ENCODE measurements around the gene TRMT10C.
"Not testable (repeated sequence)": the region's sequence is repeated elsewhere in the genome, so short reads cannot be mapped to it uniquely, and the experiment has no call there.

Gene TRMT10C

GRCh38 chr3:101542957-101543356 is 18.7 kb upstream of the TRMT10C start:
- DNase-seq = no peak
- no peaks in the 10 kb centered on the region for H3K36me3 Mint-ChIP-seq (ENCODE audit: low read depth)
- H3K27ac Mint-ChIP-seq = no peak overlapping the region
- no peak for TF ChIP-seq CTCF (IDR thresholded peaks at IDR 0.05)
- peaks cover 23% of the 10 kb centered on the region for H3K27me3 Mint-ChIP-seq (ENCODE audit: low read depth, poor library complexity)
- H3K4me3 Mint-ChIP-seq = no peak overlapping the region
- H3K4me1 Mint-ChIP-seq = no peaks in the 10 kb centered on the region
- peaks cover 11% of the 10 kb centered on the region for H3K9me3 Mint-ChIP-seq

GRCh38 chr3:101544161-101544850 is 17.4 kb upstream of the TRMT10C start:
- H3K4me1 Mint-ChIP-seq = no peaks in the 10 kb centered on the region

GRCh38 chr3:101548527-101549105 is 13.1 kb upstream of the TRMT10C start:
- Mint-ChIP-seq H3K9me3 (peaks cover 22% of the 10 kb centered on the region), H3K27ac (no peak overlapping the region), H3K4me3 (no peak overlapping the region), H3K4me1 (no peaks in the 10 kb centered on the region), H3K27me3 (ENCODE audit: low read depth, poor library complexity) (peaks cover 9% of the 10 kb centered on the region), H3K36me3 (ENCODE audit: low read depth) (no peaks in the 10 kb centered on the region)
- DNase-seq = no peak
- no peak for TF ChIP-seq CTCF (IDR thresholded peaks at IDR 0.05)

More at GRCh38 chr3:101544161-101544850, 17.4 kb upstream of the TRMT10C start:
- no peak overlapping the region for H3K27ac Mint-ChIP-seq
- no peak for DNase-seq
- no peaks in the 10 kb centered on the region for H3K36me3 Mint-ChIP-seq (ENCODE audit: low read depth)
- H3K9me3 Mint-ChIP-seq = peaks cover 11% of the 10 kb centered on the region
- TF ChIP-seq CTCF (IDR thresholded peaks at IDR 0.05) = no peak
- no peak overlapping the region for H3K4me3 Mint-ChIP-seq
- peaks cover 16% of the 10 kb centered on the region for H3K27me3 Mint-ChIP-seq (ENCODE audit: low read depth, poor library complexity)

GRCh38 chr3:101549473-101549872 is 12.2 kb upstream of the TRMT10C start:
- no peak for TF ChIP-seq CTCF (IDR thresholded peaks at IDR 0.05)
- peaks cover 22% of the 10 kb centered on the region for H3K9me3 Mint-ChIP-seq
- H3K4me1 Mint-ChIP-seq = no peaks in the 10 kb centered on the region
- DNase-seq = no peak
- no peak overlapping the region for H3K27ac Mint-ChIP-seq
- no peaks in the 10 kb centered on the region for H3K36me3 Mint-ChIP-seq (ENCODE audit: low read depth)
- H3K4me3 Mint-ChIP-seq = no peak overlapping the region
- H3K27me3 Mint-ChIP-seq (ENCODE audit: low read depth, poor library complexity) = peaks cover 4% of the 10 kb centered on the region

GRCh38 chr3:101551359-101552081 is 10.1 kb upstream of the TRMT10C start:
- not testable (repeated sequence) for DNase-seq; H3K4me1 Mint-ChIP-seq; H3K27ac Mint-ChIP-seq; H3K27me3 Mint-ChIP-seq (ENCODE audit: low read depth, poor library complexity); H3K4me3 Mint-ChIP-seq; H3K36me3 Mint-ChIP-seq (ENCODE audit: low read depth)
- H3K9me3 Mint-ChIP-seq = peaks cover 22% of the 10 kb centered on the region

- H3K4me1 Mint-ChIP-seq; H3K27me3 Mint-ChIP-seq (ENCODE audit: low read depth, poor library complexity); H3K27ac Mint-ChIP-seq; DNase-seq; H3K36me3 Mint-ChIP-seq (ENCODE audit: low read depth); H3K4me3 Mint-ChIP-seq: not testable (repeated sequence)
- H3K9me3 Mint-ChIP-seq = peaks cover 22% of the 10 kb centered on the region
Measured at GRCh38 chr3:101553381-101553780, 8.3 kb upstream of the TRMT10C start.
